PC-3 (cell line): ENCODE results near the gene TNFAIP6. TPM values are rescaled to one million over a fixed set of nuclear protein-coding genes. Genes with fewer than 3 reads are reported as not detected.

Source experiments
- ATAC-seq: fragments of 200-7000 bp; cut with Tn5 transposase; 2 replicates; pipeline ENCODE4 v1.9.1; 2020; ENCODE audit warnings: mild to moderate bottlenecking, moderate library complexity
- BruUV-seq: library from RNA; stranded (reverse); fragments of 400-500 nt; replicated peaks from 2 replicates; lab custom pipeline; 2021; lab: Mats Ljungman, UMichigan
- CTCF ChIA-PET: fragments of 300-600 bp; sonication (Branson Sonifier 250); formaldehyde crosslinking; loops from one replicate; lab custom pipeline; 2022; ENCODE audit warnings: antibody characterized with exemption; lab: Charles Lee
- POLR2A ChIA-PET: fragments of 300-600 bp; sonication (Branson Sonifier 250); formaldehyde crosslinking; loops from one replicate; lab custom pipeline; 2022; ENCODE audit warnings: antibody characterized with exemption; ENCODE audit not compliant: unreplicated experiment; lab: Charles Lee
- DNase-seq: peaks from one replicate; pipeline ENCODE4 v3.0.0-alpha.2; 2015
- H2AFZ ChIP-seq: fragments of 300-600 bp; sonication (generic); 2 replicates; pipeline ENCODE4 v1.6.0; 2016; ENCODE audit warnings: antibody characterized with exemption, low read length
- H3F3A ChIP-seq: fragments of 300-600 bp; sonication (generic); one replicate; pipeline ENCODE4 v1.6.0; 2017; ENCODE audit warnings: antibody characterized with exemption, low read length, control low read depth, mild to moderate bottlenecking; ENCODE audit not compliant: unreplicated experiment
- H3K27ac ChIP-seq: fragments of 300-600 bp; sonication (generic); 2 replicates; pipeline ENCODE4 v1.5.1; 2016; ENCODE audit warnings: mild to moderate bottlenecking, low read length
- H3K27me3 ChIP-seq: fragments of 300-600 bp; sonication (generic); 2 replicates; pipeline ENCODE4 v1.6.1; 2016; ENCODE audit warnings: low read length, mixed read lengths
- H3K36me3 ChIP-seq: fragments of 300-600 bp; sonication (generic); 2 replicates; pipeline ENCODE4 v1.6.1; 2016; ENCODE audit warnings: low read depth, mixed run types, low read length, mixed read lengths
- H3K4me1 ChIP-seq: fragments of 300-600 bp; sonication (generic); 2 replicates; pipeline ENCODE4 v1.5.1; 2016; ENCODE audit warnings: low read length; ENCODE audit not compliant: insufficient read depth
- H3K4me2 ChIP-seq: fragments of 300-600 bp; sonication (generic); 2 replicates; pipeline ENCODE4 v1.6.0; 2016; ENCODE audit warnings: low read length
- H3K4me3 ChIP-seq: fragments of 300-600 bp; sonication (generic); 2 replicates; pipeline ENCODE4 v1.5.1; 2016; ENCODE audit warnings: mild to moderate bottlenecking, low read length, mixed read lengths
- H3K79me2 ChIP-seq: fragments of 300-600 bp; sonication (generic); 2 replicates; pipeline ENCODE4 v1.6.1; 2017; ENCODE audit warnings: low read length, mixed read lengths
- H3K9ac ChIP-seq: fragments of 300-600 bp; sonication (generic); 2 replicates; pipeline ENCODE4 v1.6.0; 2016; ENCODE audit warnings: mild to moderate bottlenecking, low read length
- H3K9me2 ChIP-seq: fragments of 300-600 bp; sonication (generic); replicated peaks from 2 replicates; pipeline ENCODE4 v1.6.1; 2016; ENCODE audit warnings: mixed run types, low read length, mixed read lengths
- H3K9me3 ChIP-seq: fragments of 300-600 bp; sonication (generic); 2 replicates; pipeline ENCODE4 v1.6.1; 2016; ENCODE audit warnings: low read length, mixed read lengths
- H4K20me1 ChIP-seq: fragments of 300-600 bp; sonication (generic); 2 replicates; pipeline ENCODE4 v1.6.1; 2016; ENCODE audit warnings: low read length, mixed read lengths
- EZH2 ChIP-seq: fragments of 300-600 bp; sonication (generic); IDR thresholded peaks from one replicate; pipeline ENCODE4 v1.6.1; 2017; ENCODE audit warnings: antibody characterized with exemption, mild to moderate bottlenecking, low read length; ENCODE audit not compliant: unreplicated experiment
- EZH2phosphoT487 ChIP-seq: fragments of 300-600 bp; sonication (generic); IDR thresholded peaks from 2 replicates; pipeline ENCODE4 v1.6.1; 2018; ENCODE audit warnings: mild to moderate bottlenecking, antibody characterized with exemption, low read length, borderline replicate concordance
- intact Hi-C: fragments of 100-400 bp; cut with micrococcal nuclease; formaldehyde crosslinking; loops from 2 replicates; pipeline ENCODE4 v1.9.0; 2023
- total RNA-seq: library from RNA; depleted of rRNA; stranded (reverse); fragments of >200 nt; gene quantifications from 2 replicates; pipeline ENCODE4 v1.2.3, GENCODE V29; 2014
- TF ChIP-seq, protein P1 (sequence below): fragments of 300-600 bp; sonication (generic); conservative IDR thresholded peaks from 2 replicates; pipeline ENCODE4 v1.5.1; 2017; ENCODE audit warnings: antibody characterized with exemption, low read depth, mild to moderate bottlenecking, low read length

The TNFAIP6 gene
- total RNA-seq, 1 experiment from 2014 or later = not detected

DNA sequence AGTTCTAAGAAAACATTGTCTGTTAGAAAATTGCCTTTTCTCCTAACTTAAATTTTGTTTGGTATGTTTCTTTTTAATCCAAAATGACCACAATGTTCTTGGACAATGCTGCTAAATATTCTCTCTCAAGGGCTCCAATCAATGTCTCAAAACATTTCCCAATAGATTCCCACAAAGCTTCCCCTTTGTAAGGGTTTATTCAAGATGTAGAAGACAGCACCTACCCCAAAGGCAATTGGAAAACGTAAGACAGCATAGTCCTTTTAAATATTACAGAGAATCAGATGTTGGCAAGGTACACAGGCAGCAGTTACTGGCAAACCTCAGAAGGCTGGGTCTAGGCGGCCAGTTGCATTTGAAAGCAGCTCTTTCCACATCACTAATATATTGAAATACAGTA lies 34.0 kb downstream of the TNFAIP6 start:
- no TSS peak for BruUV-seq
- DNase-seq = no peak
- Histone ChIP-seq H3K79me2 (no peaks in the 10 kb centered on the region), H3K4me1 (peaks cover 10% of the 10 kb centered on the region), H3K9me3 (no peaks in the 10 kb centered on the region), H3K4me2 (no peak overlapping the region), H3K4me3 (no peak overlapping the region), H4K20me1 (no peaks in the 10 kb centered on the region), H3K36me3 (no peaks in the 10 kb centered on the region), H3K27ac (no peak overlapping the region), H2AFZ (no peak overlapping the region), H3K9me2 (no peaks in the 10 kb centered on the region), H3K27me3 (no peaks in the 10 kb centered on the region), H3K9ac (no peak overlapping the region), H3F3A (no peaks in the 10 kb centered on the region)
- intact Hi-C loops = no loop called here
- CTCF ChIA-PET = no interaction called here
- no peak for ATAC-seq
- POLR2A ChIA-PET = no interaction called here
- TF ChIP-seq EZH2phosphoT487 (no peak), EZH2 (no peak)
- TF ChIP-seq, protein P1, sequence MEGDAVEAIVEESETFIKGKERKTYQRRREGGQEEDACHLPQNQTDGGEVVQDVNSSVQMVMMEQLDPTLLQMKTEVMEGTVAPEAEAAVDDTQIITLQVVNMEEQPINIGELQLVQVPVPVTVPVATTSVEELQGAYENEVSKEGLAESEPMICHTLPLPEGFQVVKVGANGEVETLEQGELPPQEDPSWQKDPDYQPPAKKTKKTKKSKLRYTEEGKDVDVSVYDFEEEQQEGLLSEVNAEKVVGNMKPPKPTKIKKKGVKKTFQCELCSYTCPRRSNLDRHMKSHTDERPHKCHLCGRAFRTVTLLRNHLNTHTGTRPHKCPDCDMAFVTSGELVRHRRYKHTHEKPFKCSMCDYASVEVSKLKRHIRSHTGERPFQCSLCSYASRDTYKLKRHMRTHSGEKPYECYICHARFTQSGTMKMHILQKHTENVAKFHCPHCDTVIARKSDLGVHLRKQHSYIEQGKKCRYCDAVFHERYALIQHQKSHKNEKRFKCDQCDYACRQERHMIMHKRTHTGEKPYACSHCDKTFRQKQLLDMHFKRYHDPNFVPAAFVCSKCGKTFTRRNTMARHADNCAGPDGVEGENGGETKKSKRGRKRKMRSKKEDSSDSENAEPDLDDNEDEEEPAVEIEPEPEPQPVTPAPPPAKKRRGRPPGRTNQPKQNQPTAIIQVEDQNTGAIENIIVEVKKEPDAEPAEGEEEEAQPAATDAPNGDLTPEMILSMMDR = no peak

DNA sequence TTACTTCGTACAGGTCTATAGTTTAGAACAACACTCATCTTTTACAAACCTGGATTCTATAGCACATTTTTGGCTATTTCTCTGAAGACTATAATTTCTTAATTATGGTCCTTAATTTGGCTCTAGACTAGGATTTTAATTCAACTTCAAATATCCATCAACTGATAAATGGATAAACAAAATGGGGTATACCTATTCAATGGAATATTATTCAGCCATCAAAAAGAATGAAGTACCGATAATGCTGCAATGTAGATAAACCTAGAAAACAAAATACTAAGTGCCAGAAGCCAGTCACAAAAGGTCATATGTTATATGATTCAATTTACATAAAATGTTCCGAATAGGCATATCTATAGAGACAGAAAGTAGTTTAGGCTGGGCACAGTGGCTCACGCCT lies 37.1 kb downstream of the TNFAIP6 start:
- no peak overlapping the region for H3K4me3 ChIP-seq
- no peak for TF ChIP-seq EZH2phosphoT487
- TF ChIP-seq, protein P1 = no peak
- TF ChIP-seq EZH2 = no peak
- CTCF ChIA-PET = no interaction called here
- no peak overlapping the region for H3K9ac ChIP-seq
- no peaks in the 10 kb centered on the region for H3K9me2 ChIP-seq
- H3F3A ChIP-seq = no peaks in the 10 kb centered on the region
- H3K4me2 ChIP-seq = no peak overlapping the region
- H3K27ac ChIP-seq = no peak overlapping the region
- intact Hi-C loops = no loop called here
- no peaks in the 10 kb centered on the region for H3K36me3 ChIP-seq
- no TSS peak for BruUV-seq
- POLR2A ChIA-PET = no interaction called here
- no peak for ATAC-seq
- H4K20me1 ChIP-seq = no peaks in the 10 kb centered on the region
- peaks cover 10% of the 10 kb centered on the region for H3K4me1 ChIP-seq
- no peaks in the 10 kb centered on the region for H3K79me2 ChIP-seq
- no peaks in the 10 kb centered on the region for H3K9me3 ChIP-seq
- H2AFZ ChIP-seq = no peak overlapping the region
- no peak for DNase-seq
- H3K27me3 ChIP-seq = no peaks in the 10 kb centered on the region

GRCh38 chr2:151395509-151396374 lies 38.4 kb downstream of the TNFAIP6 start:
- peaks cover 10% of the 10 kb centered on the region for H3K4me1 ChIP-seq
- no peaks in the 10 kb centered on the region for H3K79me2 ChIP-seq
- ATAC-seq = no peak
- H2AFZ ChIP-seq = no peak overlapping the region
- H3K9me3 ChIP-seq = no peaks in the 10 kb centered on the region
- H3F3A ChIP-seq = no peaks in the 10 kb centered on the region
- ChIA-PET CTCF (no interaction called here), POLR2A (no interaction called here)
- H4K20me1 ChIP-seq = no peaks in the 10 kb centered on the region
- no peak for DNase-seq
- no peak overlapping the region for H3K27ac ChIP-seq
- no peak overlapping the region for H3K4me3 ChIP-seq
- no peaks in the 10 kb centered on the region for H3K27me3 ChIP-seq
- BruUV-seq = no TSS peak
- H3K9ac ChIP-seq = no peak overlapping the region
- H3K4me2 ChIP-seq = no peak overlapping the region
- intact Hi-C loops = no loop called here
- no peaks in the 10 kb centered on the region for H3K36me3 ChIP-seq
- H3K9me2 ChIP-seq = no peaks in the 10 kb centered on the region
- TF ChIP-seq, protein P1 = no peak
- TF ChIP-seq EZH2 (no peak), EZH2phosphoT487 (no peak)
